Mesodermal cell (in vitro differentiated cells): ENCODE measurements around the gene CCDC88B.
"Not testable (repeated sequence)": the region's sequence is repeated elsewhere in the genome, so short reads cannot be mapped to it uniquely, and the experiment has no call there.

Experiments
- H3K27ac ChIP-seq: 2 replicates; pipeline ENCODE4 v1.7.0; 2013; ENCODE audit warnings: mild to moderate bottlenecking, low read depth, low read length, moderate library complexity; ENCODE audit not compliant: severe bottlenecking
- H3K36me3 ChIP-seq: 2 replicates; pipeline ENCODE4 v1.7.1; 2013; ENCODE audit warnings: mild to moderate bottlenecking, low read length, moderate library complexity; ENCODE audit not compliant: control insufficient read depth, insufficient read depth
- H3K4me1 ChIP-seq: one replicate; pipeline ENCODE4 v1.7.1; 2013; ENCODE audit warnings: mild to moderate bottlenecking, low read length; ENCODE audit not compliant: insufficient read depth, control insufficient read depth, poor library complexity, severe bottlenecking
- H3K4me3 ChIP-seq: 2 replicates; pipeline ENCODE4 v1.7.0; 2013; ENCODE audit warnings: low read length, control low read depth, mild to moderate bottlenecking; ENCODE audit not compliant: insufficient read depth, poor library complexity, severe bottlenecking; ENCODE audit errors: extremely low read depth
- H3K9me3 ChIP-seq: 2 replicates; pipeline ENCODE4 v1.7.1; 2013; ENCODE audit warnings: mild to moderate bottlenecking, low read length, moderate library complexity; ENCODE audit not compliant: control insufficient read depth
- WGBS, 2 experiments: methylation state at CpG; one replicate each; pipeline ENCODE4 v1.1.5; 2013; ENCODE audit warnings: missing lambda C conversion rate in 2 of 2; ENCODE audit not compliant: insufficient coverage in 2 of 2; 5-methylcytosine and 5-hydroxymethylcytosine counted together

Gene CCDC88B

DNA sequence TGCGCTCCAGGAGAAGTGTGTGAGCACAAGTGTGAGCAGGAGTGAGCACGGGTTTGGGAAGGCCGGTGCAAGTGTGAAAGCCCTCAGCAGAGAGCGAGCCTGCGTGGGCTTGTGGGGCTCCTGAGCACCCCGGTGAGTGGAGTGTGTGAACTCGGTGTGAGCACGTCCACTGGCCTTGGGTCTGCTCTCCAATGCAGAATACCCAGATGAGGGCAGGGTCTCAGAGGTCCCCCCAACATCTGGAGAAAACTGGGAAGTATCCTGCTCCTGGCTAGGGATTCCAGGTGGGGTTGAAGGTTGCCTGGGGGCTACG, 33.5 kb upstream of the CCDC88B start:
- WGBS, 2 experiments = 18 to 32% methylated on average over 8 to 9 of the region's 9 CpGs
- H3K4me1 ChIP-seq = peaks cover 13% of the 10 kb centered on the region
- H3K4me3 ChIP-seq = peak overlapping the region; percentile 68
- H3K36me3 ChIP-seq = peaks cover 11% of the 10 kb centered on the region
- peak overlapping the region; percentile 66 for H3K27ac ChIP-seq
- no peaks in the 10 kb centered on the region for H3K9me3 ChIP-seq

DNA sequence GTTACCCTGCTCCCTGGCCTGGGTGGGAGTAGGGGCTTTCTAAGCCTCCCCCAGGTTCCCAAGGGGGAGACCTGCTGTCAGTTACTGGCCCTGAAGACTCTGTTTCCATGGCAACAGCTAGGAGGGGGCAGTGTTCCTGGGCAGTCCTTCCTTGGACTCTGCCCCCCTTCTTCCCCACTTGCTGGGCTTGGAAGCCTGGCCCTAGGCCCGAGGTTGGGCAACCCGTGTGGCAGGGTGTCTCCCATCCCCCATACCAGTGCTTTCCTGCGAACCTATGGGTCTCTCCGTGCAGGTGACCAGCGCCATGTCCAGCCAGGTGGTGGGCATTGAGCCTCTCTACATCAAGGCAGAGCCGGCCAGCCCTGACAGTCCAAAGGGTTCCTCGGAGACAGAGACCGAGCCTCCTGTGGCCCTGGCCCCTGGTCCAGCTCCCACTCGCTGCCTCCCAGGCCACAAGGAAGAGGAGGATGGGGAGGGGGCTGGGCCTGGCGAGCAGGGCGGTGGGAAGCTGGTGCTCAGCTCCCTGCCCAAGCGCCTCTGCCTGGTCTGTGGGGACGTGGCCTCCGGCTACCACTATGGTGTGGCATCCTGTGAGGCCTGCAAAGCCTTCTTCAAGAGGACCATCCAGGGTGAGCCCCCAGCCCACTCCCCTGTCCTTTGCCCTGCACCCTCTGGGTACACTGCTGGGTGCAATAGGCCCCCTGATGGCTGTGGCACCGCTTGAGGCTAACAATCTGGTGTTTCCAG, 33.0 kb upstream of the CCDC88B start:
- H3K4me3 ChIP-seq = peak overlapping the region; percentile 68
- no peaks in the 10 kb centered on the region for H3K9me3 ChIP-seq
- H3K36me3 ChIP-seq = peaks cover 11% of the 10 kb centered on the region
- 84 to 89% methylated on average over 11 to 12 of the region's 15 CpGs for WGBS, 2 experiments
- H3K27ac ChIP-seq = no peak overlapping the region
- H3K4me1 ChIP-seq = peaks cover 13% of the 10 kb centered on the region

DNA sequence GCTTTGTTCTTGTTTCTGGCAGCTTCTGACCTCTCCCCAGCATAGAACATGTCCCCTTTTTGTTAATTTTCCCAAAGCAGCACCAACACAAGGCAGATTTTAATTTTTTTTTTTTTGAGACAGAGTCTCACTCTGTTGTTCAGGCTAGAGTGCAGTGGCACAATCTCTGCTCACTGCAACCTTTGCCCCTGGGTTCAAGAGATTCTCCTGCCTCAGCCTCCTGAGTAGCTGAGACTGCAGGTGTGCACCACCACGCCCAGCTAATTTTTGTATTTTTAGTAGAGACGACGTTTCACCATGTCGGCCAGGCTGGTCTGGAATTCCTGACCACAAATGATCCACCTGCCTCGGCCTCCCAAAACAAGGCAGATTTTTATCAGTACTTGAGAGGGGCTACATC, 32.2 kb upstream of the CCDC88B start:
- H3K4me3 ChIP-seq, H3K9me3 ChIP-seq, H3K27ac ChIP-seq: not testable (repeated sequence)
- peaks cover 13% of the 10 kb centered on the region for H3K4me1 ChIP-seq
- 74 to 100% methylated on average over 4 to 5 of the region's 5 CpGs for WGBS, 2 experiments
- peaks cover 11% of the 10 kb centered on the region for H3K36me3 ChIP-seq

DNA sequence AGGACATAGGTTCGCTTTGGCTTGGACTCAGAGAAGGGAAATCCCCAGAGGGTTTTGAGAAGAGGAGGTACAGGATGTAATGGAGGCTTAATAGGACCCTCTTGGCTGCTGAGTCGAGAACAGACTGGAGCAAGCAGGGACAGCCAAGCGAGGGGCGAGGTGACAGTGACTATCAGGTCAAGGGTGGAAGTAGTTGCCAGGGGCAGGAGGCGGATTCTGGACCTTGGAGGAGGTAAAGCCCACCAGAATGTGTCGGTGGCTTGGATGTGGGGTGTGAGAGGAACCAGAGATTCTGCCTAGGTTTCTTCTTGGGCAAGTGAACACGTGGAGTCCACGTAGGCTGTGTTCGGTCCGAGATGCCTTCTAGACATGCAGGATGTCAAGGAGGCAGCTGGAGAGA, 27.1 kb upstream of the CCDC88B start:
- no peaks in the 10 kb centered on the region for H3K9me3 ChIP-seq
- H3K27ac ChIP-seq = no peak overlapping the region
- H3K4me1 ChIP-seq = no peaks in the 10 kb centered on the region
- peaks cover 28% of the 10 kb centered on the region for H3K36me3 ChIP-seq
- no peak overlapping the region for H3K4me3 ChIP-seq
- 98 to 99% methylated on average over 9 to 10 of the region's 10 CpGs for WGBS, 2 experiments

DNA sequence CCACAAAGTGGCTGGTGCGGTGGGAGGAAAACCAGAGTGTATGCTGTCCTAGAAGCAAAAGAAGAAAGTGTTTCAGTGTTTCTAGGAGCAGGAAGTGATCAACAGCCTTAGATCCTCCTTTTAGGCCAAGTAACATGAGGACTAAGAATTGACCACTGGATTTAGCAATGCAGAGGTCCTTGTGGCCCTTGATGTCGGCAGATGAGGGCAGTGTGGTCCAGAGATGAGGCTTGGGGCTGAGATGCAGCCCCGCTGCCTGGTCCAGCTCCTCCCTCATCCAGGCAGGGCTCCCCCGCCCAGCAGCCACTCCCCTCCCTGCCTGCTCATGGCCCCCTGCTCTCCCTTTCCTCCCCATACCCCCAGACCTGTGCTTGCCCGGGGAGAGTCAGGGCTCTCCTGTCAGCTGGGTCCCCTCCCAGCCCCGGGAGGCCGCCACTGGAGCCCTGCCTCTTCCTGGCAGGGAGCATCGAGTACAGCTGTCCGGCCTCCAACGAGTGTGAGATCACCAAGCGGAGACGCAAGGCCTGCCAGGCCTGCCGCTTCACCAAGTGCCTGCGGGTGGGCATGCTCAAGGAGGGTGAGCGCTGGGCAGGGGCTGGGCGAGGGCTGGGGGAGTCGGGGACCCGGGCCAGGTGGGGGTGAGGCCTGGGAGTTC, 26.4 kb upstream of the CCDC88B start:
- 91 to 95% methylated on average over 4 to 13 of the region's 18 CpGs for WGBS, 2 experiments
- Histone ChIP-seq H3K9me3 (no peaks in the 10 kb centered on the region), H3K27ac (no peak overlapping the region), H3K36me3 (peaks cover 28% of the 10 kb centered on the region), H3K4me3 (no peak overlapping the region), H3K4me1 (no peaks in the 10 kb centered on the region)

DNA sequence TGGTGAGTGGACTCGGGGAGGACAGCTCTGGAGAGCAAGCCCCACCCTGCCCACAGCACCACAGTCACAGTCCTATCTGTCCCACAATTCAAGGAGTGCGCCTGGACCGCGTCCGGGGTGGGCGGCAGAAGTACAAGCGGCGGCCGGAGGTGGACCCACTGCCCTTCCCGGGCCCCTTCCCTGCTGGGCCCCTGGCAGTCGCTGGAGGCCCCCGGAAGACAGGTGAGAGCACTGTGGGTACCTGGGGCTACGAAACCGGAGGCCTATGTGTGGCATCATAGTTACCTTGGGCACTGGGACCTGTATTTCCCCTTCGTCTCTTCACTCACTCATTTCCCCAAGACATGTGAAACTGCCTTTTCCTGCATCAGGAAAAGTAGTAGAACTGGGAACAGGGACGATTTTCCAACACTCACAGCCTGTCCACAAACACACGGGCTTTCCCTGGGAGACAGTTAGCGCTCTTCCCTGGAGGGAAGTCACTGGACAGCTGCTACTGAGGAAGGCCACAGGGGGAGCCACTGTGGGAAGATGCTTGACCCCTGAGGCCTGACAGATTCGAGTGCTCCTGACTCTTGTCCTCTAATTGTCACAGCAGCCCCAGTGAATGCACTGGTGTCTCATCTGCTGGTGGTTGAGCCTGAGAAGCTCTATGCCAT, 25.7 kb upstream of the CCDC88B start:
- no peak overlapping the region for H3K27ac ChIP-seq
- WGBS, 2 experiments = 88 to 96% methylated on average over 9 to 17 of the region's 19 CpGs
- peaks cover 4% of the 10 kb centered on the region for H3K4me1 ChIP-seq
- no peaks in the 10 kb centered on the region for H3K9me3 ChIP-seq
- peaks cover 29% of the 10 kb centered on the region for H3K36me3 ChIP-seq
- H3K4me3 ChIP-seq = no peak overlapping the region

DNA sequence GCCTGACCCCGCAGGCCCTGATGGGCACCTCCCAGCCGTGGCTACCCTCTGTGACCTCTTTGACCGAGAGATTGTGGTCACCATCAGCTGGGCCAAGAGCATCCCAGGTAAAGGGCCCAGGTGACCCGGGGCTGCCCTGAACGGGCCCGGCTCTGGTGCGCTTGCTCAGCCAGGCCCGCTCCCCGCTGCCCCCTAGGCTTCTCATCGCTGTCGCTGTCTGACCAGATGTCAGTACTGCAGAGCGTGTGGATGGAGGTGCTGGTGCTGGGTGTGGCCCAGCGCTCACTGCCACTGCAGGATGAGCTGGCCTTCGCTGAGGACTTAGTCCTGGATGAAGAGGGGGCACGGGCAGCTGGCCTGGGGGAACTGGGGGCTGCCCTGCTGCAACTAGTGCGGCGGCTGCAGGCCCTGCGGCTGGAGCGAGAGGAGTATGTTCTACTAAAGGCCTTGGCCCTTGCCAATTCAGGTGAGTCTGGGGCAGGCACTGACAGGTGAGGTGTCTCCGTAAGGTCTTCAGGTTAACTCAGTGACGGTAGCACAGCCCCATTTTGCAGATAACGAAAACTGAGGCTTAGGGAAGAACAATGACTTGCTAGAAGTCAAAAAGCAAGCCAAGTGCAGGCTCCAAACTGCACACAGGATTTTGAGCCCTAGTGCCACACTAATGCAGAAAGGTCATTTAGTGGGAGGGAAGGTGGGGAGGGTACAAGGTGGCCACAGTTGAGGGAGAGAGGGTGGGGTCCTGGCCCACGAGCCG, 25.0 kb upstream of the CCDC88B start:
- H3K4me3 ChIP-seq = no peak overlapping the region
- 90 to 94% methylated on average over 21 to 23 of the region's 24 CpGs for WGBS, 2 experiments
- no peaks in the 10 kb centered on the region for H3K9me3 ChIP-seq

DNA sequence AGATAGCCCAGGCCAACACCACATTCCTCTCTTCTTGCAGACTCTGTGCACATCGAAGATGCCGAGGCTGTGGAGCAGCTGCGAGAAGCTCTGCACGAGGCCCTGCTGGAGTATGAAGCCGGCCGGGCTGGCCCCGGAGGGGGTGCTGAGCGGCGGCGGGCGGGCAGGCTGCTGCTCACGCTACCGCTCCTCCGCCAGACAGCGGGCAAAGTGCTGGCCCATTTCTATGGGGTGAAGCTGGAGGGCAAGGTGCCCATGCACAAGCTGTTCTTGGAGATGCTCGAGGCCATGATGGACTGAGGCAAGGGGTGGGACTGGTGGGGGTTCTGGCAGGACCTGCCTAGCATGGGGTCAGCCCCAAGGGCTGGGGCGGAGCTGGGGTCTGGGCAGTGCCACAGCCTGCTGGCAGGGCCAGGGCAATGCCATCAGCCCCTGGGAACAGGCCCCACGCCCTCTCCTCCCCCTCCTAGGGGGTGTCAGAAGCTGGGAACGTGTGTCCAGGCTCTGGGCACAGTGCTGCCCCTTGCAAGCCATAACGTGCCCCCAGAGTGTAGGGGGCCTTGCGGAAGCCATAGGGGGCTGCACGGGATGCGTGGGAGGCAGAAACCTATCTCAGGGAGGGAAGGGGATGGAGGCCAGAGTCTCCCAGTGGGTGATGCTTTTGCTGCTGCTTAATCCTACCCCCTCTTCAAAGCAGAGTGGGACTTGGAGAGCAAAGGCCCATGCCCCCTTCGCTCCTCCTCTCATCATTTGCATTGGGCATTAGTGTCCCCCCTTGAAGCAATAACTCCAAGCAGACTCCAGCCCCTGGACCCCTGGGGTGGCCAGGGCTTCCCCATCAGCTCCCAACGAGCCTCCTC, 24.1 kb upstream of the CCDC88B start:
- H3K9me3 ChIP-seq, H3K4me1 ChIP-seq, H3K27ac ChIP-seq: not testable (repeated sequence)
- Histone ChIP-seq H3K4me3 (peak overlapping the region; percentile 95), H3K36me3 (peaks cover 32% of the 10 kb centered on the region)
- 92 to 94% methylated on average over 14 to 20 of the region's 25 CpGs for WGBS, 2 experiments

More for the DNA sequence above, 25.0 kb upstream of the CCDC88B start:
- peaks cover 35% of the 10 kb centered on the region for H3K36me3 ChIP-seq
- no peak overlapping the region for H3K27ac ChIP-seq
- peaks cover 8% of the 10 kb centered on the region for H3K4me1 ChIP-seq

DNA sequence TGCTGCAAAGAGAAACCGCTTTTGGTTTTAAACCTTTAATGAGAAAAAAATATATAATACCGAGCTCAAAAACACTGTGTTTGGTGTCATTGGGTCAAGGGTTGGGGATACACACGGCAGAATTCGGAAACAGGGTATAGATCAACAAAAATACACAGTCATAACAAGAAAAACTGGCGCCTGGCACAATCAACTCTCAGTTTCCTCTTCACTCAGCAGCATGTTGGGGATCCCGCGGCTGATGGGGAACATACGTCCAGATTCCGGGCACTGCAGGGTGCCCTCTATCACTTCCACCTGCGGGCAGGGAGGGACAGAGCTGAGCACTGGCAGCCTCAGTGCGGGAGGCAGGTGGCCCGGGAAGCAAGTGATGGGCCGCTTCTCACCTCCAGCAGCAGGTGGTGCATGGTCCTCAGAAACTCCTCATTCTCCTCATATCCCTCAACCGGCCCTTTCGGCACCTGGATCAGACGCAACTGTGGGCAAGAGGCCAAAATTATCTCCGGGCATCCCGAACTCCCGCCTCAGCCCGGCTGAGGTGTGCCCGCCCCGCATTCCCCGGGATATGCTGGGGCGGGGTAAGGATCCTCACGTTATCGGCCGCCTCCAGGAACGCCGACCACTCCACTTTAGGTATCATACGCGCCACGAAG, 23.2 kb upstream of the CCDC88B start:
- H3K27ac ChIP-seq = peak overlapping the region; percentile 97
- H3K4me1 ChIP-seq = peaks cover 8% of the 10 kb centered on the region
- H3K9me3 ChIP-seq = no peaks in the 10 kb centered on the region
- H3K4me3 ChIP-seq = peak overlapping the region; percentile 95
- WGBS, 2 experiments = 3 to 5% methylated on average over 16 to 22 of the region's 32 CpGs
- peaks cover 33% of the 10 kb centered on the region for H3K36me3 ChIP-seq
